HEK293 (cell line): ENCODE data around the gene BUD23.

Source experiments
- CTCF ChIP-seq: fragments of 450-650 bp; formaldehyde crosslinking; IDR thresholded peaks from 2 replicates; pipeline ENCODE4 v1.5.1; 2016; ENCODE audit warnings: missing biosample characterization, missing genetic modification characterization
- SALL2 ChIP-seq: fragments of 450-650 bp; formaldehyde crosslinking; IDR thresholded peaks from 2 replicates; pipeline ENCODE4 v1.5.0; 2017; ENCODE audit warnings: missing biosample characterization, mild to moderate bottlenecking, missing genetic modification characterization, borderline replicate concordance
- ZBTB10 ChIP-seq: fragments of 450-650 bp; formaldehyde crosslinking; IDR thresholded peaks from 2 replicates; pipeline ENCODE4 v1.5.1; 2016; ENCODE audit warnings: missing biosample characterization, missing genetic modification characterization
- ZBTB17 ChIP-seq: fragments of 450-650 bp; formaldehyde crosslinking; IDR thresholded peaks from 2 replicates; pipeline ENCODE4 v1.5.1; 2016; ENCODE audit warnings: missing biosample characterization, missing genetic modification characterization
- ZIC2 ChIP-seq: fragments of 450-650 bp; formaldehyde crosslinking; IDR thresholded peaks from 2 replicates; pipeline ENCODE4 v1.5.1; 2016; ENCODE audit warnings: missing biosample characterization, missing genetic modification characterization
- ZNF121 ChIP-seq: fragments of 450-650 bp; formaldehyde crosslinking; IDR thresholded peaks from 2 replicates; pipeline ENCODE4 v1.5.1; 2016; ENCODE audit warnings: missing biosample characterization, missing genetic modification characterization
- ZNF548 ChIP-seq: fragments of 450-650 bp; formaldehyde crosslinking; IDR thresholded peaks from 2 replicates; pipeline ENCODE4 v1.5.1; 2016; ENCODE audit warnings: missing biosample characterization, missing genetic modification characterization
- ZNF76 ChIP-seq: fragments of 450-650 bp; formaldehyde crosslinking; IDR thresholded peaks from 2 replicates; pipeline ENCODE4; 2016; ENCODE audit warnings: low read depth, missing biosample characterization, missing genetic modification characterization, borderline replicate concordance

- TF ChIP-seq CTCF (tag by site-specific recombination) (no peak), ZNF121 (tag by site-specific recombination) (no peak), ZIC2 (no peak), ZNF76 (tag by site-specific recombination) (no peak), ZNF548 (tag by site-specific recombination) (no peak), ZBTB17 (tag by site-specific recombination) (no peak), ZBTB10 (tag by site-specific recombination) (no peak), SALL2 (tag by site-specific recombination) (no peak)
Observed at GRCh38 chr7:73649576-73649975, 33.8 kb upstream of the BUD23 start.
